AG04450 (cell line): ENCODE results near the gene PGM2L1. TPM values are rescaled to one million over a fixed set of nuclear protein-coding genes. Genes with fewer than 3 reads are reported as not detected.

ENCODE experiments used
- polyA plus RNA-seq: library from polyadenylated mRNA; depleted of rRNA; stranded (reverse); fragments of >200 nt; gene quantifications from 2 replicates; pipeline ENCODE4 v1.2.3, GENCODE V29; 2011; rRNA removed
- small RNA-seq: library from RNA; depleted of rRNA; stranded (forward); fragments of <200 nt; gene quantifications from one replicate; pipeline ENCODE3, GENCODE V24; 2012; ENCODE audit warnings: low read depth; ENCODE audit not compliant: insufficient read length

PGM2L1 gene
- polyA plus RNA-seq, 1 experiment, result 2.6 TPM

Small RNA genes within 50 kb of the gene (small RNA-seq; reads per million reads assigned to genes)
- gene MIR548AL, result not detected

Other genes starting within 250 kb of the PGM2L1 start
- gene C2CD3, start 227.4 kb downstream of the PGM2L1 start, polyA plus RNA-seq, result 8.4 and 8.7 TPM in 2 replicates
- 57.2 and 59.6 TPM in 2 replicates for gene PPME1, start 227.1 kb downstream of the PGM2L1 start, polyA plus RNA-seq
- gene P4HA3, start 86.8 kb downstream of the PGM2L1 start, polyA plus RNA-seq, result 8.5 and 10.7 TPM in 2 replicates
- gene KCNE3, start 69.1 kb upstream of the PGM2L1 start, polyA plus RNA-seq, result 0.66 and 1.0 TPM in 2 replicates
- 2.1 TPM in 2 replicates for gene LIPT2, start 95.3 kb upstream of the PGM2L1 start, polyA plus RNA-seq
- gene POLD3, start 194.1 kb upstream of the PGM2L1 start, polyA plus RNA-seq, result 10.0 and 14.8 TPM in 2 replicates